OCI-LY7 (cell line): ENCODE measurements around the gene ITGAD. TPM values are rescaled to one million over a fixed set of nuclear protein-coding genes. Genes with fewer than 3 reads are reported as not detected.

ENCODE experiments used
- BruUV-seq: library from RNA; stranded (reverse); fragments of 400-500 nt; replicated peaks from 2 replicates; lab custom pipeline; 2021; lab: Mats Ljungman, UMichigan
- CTCF ChIA-PET: fragments of 300-600 bp; sonication (Branson Sonifier 250); formaldehyde crosslinking; loops from one replicate; lab custom pipeline; 2022; ENCODE audit warnings: antibody characterized with exemption; ENCODE audit not compliant: unreplicated experiment; lab: Charles Lee
- POLR2A ChIA-PET: fragments of 300-600 bp; sonication (Branson Sonifier 250); formaldehyde crosslinking; loops from one replicate; lab custom pipeline; 2022; ENCODE audit warnings: antibody characterized with exemption; lab: Charles Lee
- DNase-seq: peaks from one replicate; pipeline ENCODE4 v3.0.0-alpha.2; 2015; ENCODE audit warnings: low spot score
- H2AFZ ChIP-seq: fragments of 200-600 bp; sonication (generic), shearing (Covaris generic); 2 replicates; pipeline ENCODE4 v1.6.1; 2014; ENCODE audit warnings: mild to moderate bottlenecking, antibody characterized with exemption, low read length, moderate library complexity
- H3K27ac ChIP-seq: fragments of 200-600 bp; sonication (generic); 2 replicates; pipeline ENCODE4 v1.5.1; 2014; ENCODE audit warnings: mixed run types, low read depth, mild to moderate bottlenecking, moderate library complexity, low read length, inconsistent platforms; ENCODE audit not compliant: poor library complexity, severe bottlenecking
- H3K36me3 ChIP-seq: fragments of 200-600 bp; sonication (generic); 2 replicates; pipeline ENCODE4 v1.6.1; 2014; ENCODE audit warnings: mild to moderate bottlenecking, antibody characterized with exemption, low read length, moderate library complexity, mixed read lengths; ENCODE audit not compliant: insufficient read depth
- H3K4me1 ChIP-seq: fragments of 200-600 bp; sonication (generic); 2 replicates; pipeline ENCODE4 v1.5.1; 2014; ENCODE audit warnings: mild to moderate bottlenecking, low read length; ENCODE audit not compliant: insufficient read depth, poor library complexity, severe bottlenecking
- H3K4me2 ChIP-seq: fragments of 200-600 bp; sonication (generic); 2 replicates; pipeline ENCODE4 v1.6.1; 2014; ENCODE audit warnings: mild to moderate bottlenecking, low read length
- H3K4me3 ChIP-seq: fragments of 200-600 bp; sonication (generic); 2 replicates; pipeline ENCODE4 v1.5.1; 2014; ENCODE audit warnings: mild to moderate bottlenecking, low read depth, low read length; ENCODE audit not compliant: poor library complexity, severe bottlenecking
- H3K79me2 ChIP-seq: fragments of 200-600 bp; sonication (generic); 2 replicates; pipeline ENCODE4 v1.6.1; 2016; ENCODE audit warnings: low read depth, mild to moderate bottlenecking, low read length, moderate library complexity, mixed read lengths; ENCODE audit not compliant: insufficient read depth
- H3K9me2 ChIP-seq: fragments of 200-600 bp; sonication (generic); 2 replicates; pipeline ENCODE4 v1.6.1; 2016; ENCODE audit warnings: mild to moderate bottlenecking, low read length, mixed read lengths; ENCODE audit not compliant: insufficient read depth
- H3K9me3 ChIP-seq: fragments of 200-600 bp; sonication (generic); 2 replicates; pipeline ENCODE4 v1.6.1; 2014; ENCODE audit warnings: mild to moderate bottlenecking, mixed run types, low read length, mixed read lengths
- H4K20me1 ChIP-seq: fragments of 200-600 bp; sonication (generic); 2 replicates; pipeline ENCODE4 v1.6.1; 2014; ENCODE audit warnings: mild to moderate bottlenecking, antibody characterized with exemption, low read length, moderate library complexity, mixed read lengths; ENCODE audit not compliant: insufficient read depth
- CTCF ChIP-seq: fragments of 200-600 bp; sonication (generic); conservative IDR thresholded peaks from 2 replicates; pipeline ENCODE4 v1.5.1; 2014; ENCODE audit warnings: mild to moderate bottlenecking, antibody characterized with exemption, low read length, moderate library complexity, mixed read lengths
- EZH2phosphoT487 ChIP-seq: fragments of 200-600 bp; sonication (generic); IDR thresholded peaks from 2 replicates; pipeline ENCODE4 v1.6.1; 2018; ENCODE audit warnings: low read depth, borderline replicate concordance, mild to moderate bottlenecking, mixed run types, antibody characterized with exemption, low read length, moderate library complexity, mixed read lengths
- intact Hi-C: fragments of 100-400 bp; cut with micrococcal nuclease; formaldehyde crosslinking; loops from one replicate; pipeline ENCODE4 v1.10.0; 2022; ENCODE audit not compliant: unreplicated experiment
- total RNA-seq, 2 experiments: library from RNA; depleted of rRNA in 1 of 2; stranded (reverse); fragments of >200 nt in 1 of 2; shearing (Covaris generic) in 1 of 2; gene quantifications; 2 replicates each; pipeline ENCODE4 v1.2.3, GENCODE V29; 2014 to 2022

ITGAD gene
- total RNA-seq, 2 experiments from 2014 or later: not detected

DNA sequence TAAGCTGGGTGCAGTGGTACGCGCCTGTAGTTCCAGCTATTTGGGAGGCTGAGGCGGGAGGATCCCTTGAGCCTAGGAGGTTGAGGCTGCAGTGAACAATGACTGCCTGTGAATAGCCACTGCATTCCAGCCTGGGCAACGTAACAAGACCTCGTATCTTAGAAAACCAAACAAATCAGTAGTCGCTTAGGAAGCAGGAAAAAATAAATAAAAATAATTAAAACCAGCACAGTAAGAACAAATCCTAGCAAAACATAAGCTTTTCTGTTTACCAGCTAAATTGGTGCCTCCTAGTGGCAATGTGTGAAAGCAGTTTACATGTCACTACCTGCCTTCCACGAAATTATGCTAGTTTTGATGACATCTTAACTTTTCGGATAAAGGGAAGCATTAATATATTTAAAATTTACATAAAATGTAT, 67.5 kb downstream of the ITGAD start:
- peak; percentile 67 for DNase-seq
- peaks cover 28% of the 10 kb centered on the region for H3K4me1 ChIP-seq
- peak; percentile 87 for TF ChIP-seq CTCF
- no peak for TF ChIP-seq EZH2phosphoT487
- peak overlapping the region; percentile 88 for H3K4me2 ChIP-seq
- TSS peak; percentile 85 for BruUV-seq
- ChIA-PET POLR2A (interaction anchor here (0.7 to 1.7 kb wide), 5 partner anchors 18 to 413 kb away, joined by 3 to 6 read pairs (median 5); partner anchors contain the start of gene ZNF267), CTCF (interaction anchor here (0.8 to 1.3 kb wide), 2 partner anchors 17 to 358 kb away, joined by 3 to 4 read pairs; no protein-coding TSS in a partner anchor)
- peaks cover 8% of the 10 kb centered on the region; the same call in 1 of the 2 replicates for H3K36me3 ChIP-seq
- peaks cover 29% of the 10 kb centered on the region; the same call in 1 of the 2 replicates for H3K79me2 ChIP-seq
- intact Hi-C loops: no loop called here
- H3K4me3 ChIP-seq: peak overlapping the region; percentile 92
- no peaks in the 10 kb centered on the region for H3K9me2 ChIP-seq
- H3K27ac ChIP-seq: no peak overlapping the region
- peaks cover 17% of the 10 kb centered on the region for H4K20me1 ChIP-seq
- H3K9me3 ChIP-seq: no peaks in the 10 kb centered on the region
- no peak overlapping the region for H2AFZ ChIP-seq

DNA sequence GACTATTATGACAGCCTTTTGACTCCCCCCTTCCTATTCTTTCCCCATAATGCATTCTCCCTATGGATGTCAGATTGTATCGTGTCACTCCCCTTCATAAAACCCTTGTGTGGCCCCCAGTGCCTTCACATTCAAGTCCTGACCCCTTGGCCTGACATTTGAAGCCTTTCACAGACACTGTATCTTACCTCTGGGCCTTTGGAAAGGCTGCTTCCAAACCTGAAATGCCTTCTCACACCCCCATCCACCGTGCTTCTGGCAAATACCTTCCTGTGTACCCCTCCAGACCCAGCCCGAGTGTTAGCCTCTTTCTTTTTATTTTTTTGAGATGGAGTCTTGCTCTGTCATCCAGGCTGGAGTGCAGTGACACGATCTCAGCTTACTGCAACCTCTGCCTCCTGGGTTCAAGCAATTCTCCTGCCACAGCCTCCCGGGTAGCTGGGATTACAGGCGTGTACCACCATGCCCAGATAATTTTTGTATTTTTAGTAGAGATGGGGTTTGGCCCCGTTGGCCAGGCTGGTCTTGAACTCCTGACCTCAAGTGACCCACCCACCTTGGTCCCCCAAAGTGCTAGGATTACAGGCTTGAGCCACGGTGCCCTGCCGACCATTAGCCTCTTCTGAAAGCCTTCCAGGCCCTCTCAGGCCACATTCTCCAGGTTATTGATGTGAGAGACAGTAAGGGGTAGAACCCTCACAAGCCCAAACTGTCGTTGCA, 68.2 kb downstream of the ITGAD start:
- intact Hi-C loops: no loop called here
- H4K20me1 ChIP-seq: peaks cover 15% of the 10 kb centered on the region
- H3K79me2 ChIP-seq: peaks cover 28% of the 10 kb centered on the region; the same call in 1 of the 2 replicates
- H3K36me3 ChIP-seq: peaks cover 8% of the 10 kb centered on the region; the same call in 1 of the 2 replicates
- no peak overlapping the region for H2AFZ ChIP-seq
- no peak overlapping the region for H3K4me3 ChIP-seq
- CTCF ChIA-PET: interaction anchor here (0.8 kb wide), 1 partner anchor 357 kb away, joined by 4 read pairs; no protein-coding TSS in a partner anchor
- H3K9me3 ChIP-seq: no peaks in the 10 kb centered on the region
- H3K4me2 ChIP-seq: no peak overlapping the region
- no peak for DNase-seq
- BruUV-seq: no TSS peak
- H3K4me1 ChIP-seq: peaks cover 23% of the 10 kb centered on the region
- no peak overlapping the region for H3K27ac ChIP-seq
- no peaks in the 10 kb centered on the region for H3K9me2 ChIP-seq
- POLR2A ChIA-PET: interaction anchor here (0.9 to 1.7 kb wide), 4 partner anchors 17 to 412 kb away, joined by 3 to 6 read pairs (median 6); partner anchors contain the start of gene ZNF267
- no peak for TF ChIP-seq EZH2phosphoT487

GRCh38 chr16:31461921-31462804, 69.0 kb downstream of the ITGAD start:
- Histone ChIP-seq H3K79me2 (peaks cover 20% of the 10 kb centered on the region; the same call in 1 of the 2 replicates), H2AFZ (no peak overlapping the region), H3K4me2 (no peak overlapping the region), H3K27ac (no peak overlapping the region), H3K4me1 (peaks cover 20% of the 10 kb centered on the region), H3K9me2 (no peaks in the 10 kb centered on the region), H3K36me3 (peaks cover 1% of the 10 kb centered on the region; the same call in 1 of the 2 replicates), H3K4me3 (no peak overlapping the region), H4K20me1 (peaks cover 11% of the 10 kb centered on the region), H3K9me3 (no peaks in the 10 kb centered on the region)
- BruUV-seq: no TSS peak
- intact Hi-C loops: no loop called here
- TF ChIP-seq CTCF (no peak), EZH2phosphoT487 (no peak)
- POLR2A ChIA-PET: no interaction called here
- CTCF ChIA-PET: no interaction called here
- no peak for DNase-seq
